Mesenchymal stem cell (in vitro differentiated cells and primary cell): Measurements from ENCODE around the gene CDH23.
A peak's percentile ranks its signal among the peaks of the same experiment; 100 is the strongest.

Experiments
- DNase-seq: peaks from one replicate; pipeline ENCODE4 v3.0.0-alpha.2; 2013
- H2AFZ ChIP-seq: one replicate; pipeline ENCODE4 v1.6.1; 2013; ENCODE audit warnings: low read depth, mild to moderate bottlenecking, control low read depth, inconsistent platforms, low read length, moderate library complexity
- H2AK5ac ChIP-seq: 2 replicates; pipeline ENCODE4 v1.6.1; 2013; ENCODE audit warnings: low read length, moderate library complexity, mild to moderate bottlenecking, inconsistent platforms; ENCODE audit not compliant: severe bottlenecking
- H2BK120ac ChIP-seq: one replicate; pipeline ENCODE4 v1.6.1; 2013; ENCODE audit warnings: low read depth, mild to moderate bottlenecking, inconsistent platforms, low read length, moderate library complexity
- H2BK12ac ChIP-seq, 2 experiments: one replicate each; pipeline ENCODE4 v1.6.1; 2013; ENCODE audit warnings: inconsistent platforms in 2 of 2, low read length in 2 of 2, mild to moderate bottlenecking in 2 of 2, moderate library complexity in 2 of 2, control low read depth in 1 of 2
- H2BK15ac ChIP-seq: one replicate; pipeline ENCODE4 v1.6.1; 2013; ENCODE audit warnings: mild to moderate bottlenecking, low read depth, inconsistent platforms; ENCODE audit not compliant: poor library complexity, severe bottlenecking
- H2BK5ac ChIP-seq: 2 replicates; pipeline ENCODE4 v1.6.1; 2013; ENCODE audit warnings: low read depth, mild to moderate bottlenecking, low read length, control low read depth, inconsistent platforms; ENCODE audit not compliant: poor library complexity, severe bottlenecking
- H3K14ac ChIP-seq, 2 experiments: one replicate each; pipeline ENCODE4 v1.6.1; 2013; ENCODE audit warnings: inconsistent platforms in 2 of 2, low read length in 2 of 2, control low read depth in 1 of 2, mild to moderate bottlenecking in 1 of 2, moderate library complexity in 1 of 2
- H3K18ac ChIP-seq, 2 experiments: one replicate each; pipeline ENCODE4 v1.6.1; 2013; ENCODE audit warnings: inconsistent platforms in 2 of 2, low read length in 2 of 2, control low read depth in 1 of 2, low read depth in 1 of 2, mild to moderate bottlenecking in 1 of 2
- H3K23ac ChIP-seq, 2 experiments: one replicate each; pipeline ENCODE4 v1.6.1; 2013; ENCODE audit warnings: inconsistent platforms in 2 of 2, low read length in 2 of 2, mild to moderate bottlenecking in 2 of 2, moderate library complexity in 2 of 2, control low read depth in 1 of 2
- H3K27ac ChIP-seq: 2 replicates; pipeline ENCODE4 v1.5.1; 2013; ENCODE audit warnings: mild to moderate bottlenecking, moderate library complexity, low read length, control low read depth, inconsistent platforms; ENCODE audit not compliant: poor library complexity, severe bottlenecking
- H3K27me3 ChIP-seq, 2 experiments: 2 replicates each; pipeline versions ENCODE4 v1.6.1 to v1.7.0; 2013; ENCODE audit warnings: low read length in 2 of 2, mild to moderate bottlenecking in 2 of 2, moderate library complexity in 2 of 2, control low read depth in 1 of 2, inconsistent platforms in 1 of 2; ENCODE audit not compliant: control insufficient read depth in 1 of 2, insufficient read depth in 1 of 2
- H3K36me3 ChIP-seq, 2 experiments: 2 replicates each; pipeline versions ENCODE4 v1.6.1 to v1.7.0; 2013; ENCODE audit warnings: low read length in 2 of 2, control low read depth in 1 of 2, inconsistent platforms in 1 of 2, low read depth in 1 of 2, mild to moderate bottlenecking in 1 of 2; ENCODE audit not compliant: insufficient read depth in 2 of 2, control insufficient read depth in 1 of 2
- H3K4ac ChIP-seq, 2 experiments: one replicate each; pipeline ENCODE4 v1.6.1; 2013; ENCODE audit warnings: inconsistent platforms in 2 of 2, low read length in 2 of 2, mild to moderate bottlenecking in 2 of 2, moderate library complexity in 2 of 2, control low read depth in 1 of 2, low read depth in 1 of 2
- H3K4me1 ChIP-seq: 2 replicates; pipeline ENCODE4 v1.6.1; 2013; ENCODE audit warnings: low read depth, low read length, control low read depth; ENCODE audit not compliant: control insufficient read depth, insufficient read depth
- H3K4me2 ChIP-seq: 2 replicates; pipeline ENCODE4 v1.6.1; 2013; ENCODE audit warnings: low read length, mild to moderate bottlenecking, inconsistent platforms; ENCODE audit not compliant: poor library complexity, severe bottlenecking
- H3K4me3 ChIP-seq, 2 experiments: 2 replicates each; pipeline versions ENCODE4 v1.5.1 to v1.7.0; 2013; ENCODE audit warnings: low read length in 2 of 2, mild to moderate bottlenecking in 2 of 2, control low read depth in 1 of 2, low read depth in 1 of 2; ENCODE audit not compliant: insufficient read depth in 1 of 2
- H3K79me1 ChIP-seq: replicated peaks from 2 replicates; pipeline ENCODE4 v1.6.1; 2013; ENCODE audit warnings: mild to moderate bottlenecking, control low read depth, low read length, inconsistent platforms; ENCODE audit not compliant: poor library complexity, severe bottlenecking
- H3K9ac ChIP-seq: 2 replicates; pipeline ENCODE4 v1.7.0; 2013; ENCODE audit warnings: mild to moderate bottlenecking, low read length, moderate library complexity
- H3K9me3 ChIP-seq: 2 replicates; pipeline ENCODE4 v1.7.0; 2013; ENCODE audit warnings: mild to moderate bottlenecking, low read length; ENCODE audit not compliant: control insufficient read depth
- H4K8ac ChIP-seq: one replicate; pipeline ENCODE4 v1.6.1; 2013; ENCODE audit warnings: inconsistent platforms, mild to moderate bottlenecking, low read length, moderate library complexity
- H4K91ac ChIP-seq: one replicate; pipeline ENCODE4 v1.6.1; 2013; ENCODE audit warnings: mild to moderate bottlenecking, low read length, inconsistent platforms
- WGBS: methylation state at CpG from one replicate; pipeline ENCODE4 v1.1.7; 2013; ENCODE audit warnings: mixed read lengths; 5-methylcytosine and 5-hydroxymethylcytosine counted together

The CDH23 gene

DNA sequence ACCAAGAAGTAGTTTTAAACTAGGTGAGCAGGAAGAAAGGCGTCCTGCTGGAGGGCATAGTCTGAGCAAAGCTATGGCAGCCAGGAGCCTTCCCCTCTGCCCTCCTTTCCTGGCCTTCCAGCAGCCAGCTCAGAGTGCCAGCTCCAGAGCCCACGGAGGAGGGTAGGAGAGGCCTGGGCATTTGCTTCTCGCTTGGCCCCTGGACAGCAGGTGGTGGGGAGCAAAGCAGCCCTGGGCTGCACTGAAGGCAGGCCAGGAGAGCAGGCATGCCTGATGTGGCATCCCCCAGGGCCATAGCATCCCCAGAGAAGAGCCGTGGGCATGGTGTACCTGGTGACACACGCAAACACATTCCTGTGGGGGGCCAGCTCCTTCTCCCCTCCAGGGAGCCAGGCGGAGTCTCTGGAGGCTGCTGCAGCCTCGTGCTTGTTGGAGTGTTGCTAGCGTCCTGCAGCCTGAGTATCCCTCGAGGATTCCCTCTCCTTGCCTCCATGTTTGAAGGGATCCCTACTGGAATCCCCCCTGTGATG is 43.9 kb downstream of the CDH23 start:
- no peaks in the 10 kb centered on the region for H3K36me3 ChIP-seq
- H3K9ac ChIP-seq, result no peak overlapping the region
- no peak overlapping the region for H4K8ac ChIP-seq
- no peaks in the 10 kb centered on the region for H3K79me1 ChIP-seq
- H2BK15ac ChIP-seq, result no peak overlapping the region
- no peak overlapping the region for H2BK12ac ChIP-seq
- no peak for DNase-seq
- no peak overlapping the region for H3K4ac ChIP-seq
- peak overlapping the region; percentile 20 for H4K91ac ChIP-seq
- H3K4me3 ChIP-seq, result no peak overlapping the region
- H3K4me2 ChIP-seq, result no peak overlapping the region
- H3K18ac ChIP-seq, result no peak overlapping the region
- H2BK5ac ChIP-seq, result no peak overlapping the region
- H3K27ac ChIP-seq, result no peak overlapping the region
- H3K14ac ChIP-seq, result no peak overlapping the region
- H3K9me3 ChIP-seq, result no peaks in the 10 kb centered on the region
- H3K4me1 ChIP-seq, result no peaks in the 10 kb centered on the region
- peaks cover 35 to 64% of the 10 kb centered on the region in 2 experiments for H3K27me3 ChIP-seq
- no peak overlapping the region for H2AK5ac ChIP-seq
- 79% methylated on average over 8 of the region's 9 CpGs for WGBS
- H2BK120ac ChIP-seq, result no peak overlapping the region
- H2AFZ ChIP-seq, result no peak overlapping the region
- H3K23ac ChIP-seq, result no peak overlapping the region

DNA sequence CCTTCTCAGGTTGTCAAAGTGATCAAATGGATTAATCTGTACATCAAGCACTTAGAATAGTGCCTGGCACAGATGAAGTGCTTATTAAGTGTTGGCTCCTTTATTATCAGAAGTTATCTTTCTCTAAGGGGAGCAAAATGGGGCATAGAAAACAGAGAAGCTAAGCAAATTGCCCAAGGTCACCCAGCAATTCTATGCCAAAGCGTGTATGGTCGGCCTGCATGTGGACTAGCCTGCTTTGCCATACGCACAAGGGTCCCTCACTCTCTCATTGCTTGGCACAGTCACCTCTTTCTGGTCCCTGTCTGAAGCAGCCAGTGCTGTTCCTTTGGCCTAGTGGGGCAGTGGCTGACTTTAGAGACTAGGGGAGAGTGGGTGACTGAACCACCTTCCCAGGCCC is 45.3 kb downstream of the CDH23 start:
- DNase-seq, result no peak
- WGBS, result 93% methylated on average over 3 of the region's 3 CpGs
- no peaks in the 10 kb centered on the region for H3K36me3 ChIP-seq
- no peaks in the 10 kb centered on the region for H3K4me1 ChIP-seq
- no peak overlapping the region for H2BK12ac ChIP-seq
- H3K18ac ChIP-seq, result no peak overlapping the region
- no peak overlapping the region for H2BK15ac ChIP-seq
- H3K79me1 ChIP-seq, result no peaks in the 10 kb centered on the region
- no peak overlapping the region for H4K91ac ChIP-seq
- H2BK120ac ChIP-seq, result no peak overlapping the region
- H2BK5ac ChIP-seq, result no peak overlapping the region
- no peak overlapping the region for H3K4me3 ChIP-seq
- no peak overlapping the region for H2AFZ ChIP-seq
- H3K9ac ChIP-seq, result no peak overlapping the region
- H2AK5ac ChIP-seq, result no peak overlapping the region
- H3K9me3 ChIP-seq, result no peaks in the 10 kb centered on the region
- no peak overlapping the region for H3K27ac ChIP-seq
- H3K23ac ChIP-seq, result no peak overlapping the region
- no peak overlapping the region for H3K4me2 ChIP-seq
- peaks cover 41 to 65% of the 10 kb centered on the region in 2 experiments for H3K27me3 ChIP-seq
- H4K8ac ChIP-seq, result no peak overlapping the region
- no peak overlapping the region for H3K4ac ChIP-seq
- H3K14ac ChIP-seq, result no peak overlapping the region

DNA sequence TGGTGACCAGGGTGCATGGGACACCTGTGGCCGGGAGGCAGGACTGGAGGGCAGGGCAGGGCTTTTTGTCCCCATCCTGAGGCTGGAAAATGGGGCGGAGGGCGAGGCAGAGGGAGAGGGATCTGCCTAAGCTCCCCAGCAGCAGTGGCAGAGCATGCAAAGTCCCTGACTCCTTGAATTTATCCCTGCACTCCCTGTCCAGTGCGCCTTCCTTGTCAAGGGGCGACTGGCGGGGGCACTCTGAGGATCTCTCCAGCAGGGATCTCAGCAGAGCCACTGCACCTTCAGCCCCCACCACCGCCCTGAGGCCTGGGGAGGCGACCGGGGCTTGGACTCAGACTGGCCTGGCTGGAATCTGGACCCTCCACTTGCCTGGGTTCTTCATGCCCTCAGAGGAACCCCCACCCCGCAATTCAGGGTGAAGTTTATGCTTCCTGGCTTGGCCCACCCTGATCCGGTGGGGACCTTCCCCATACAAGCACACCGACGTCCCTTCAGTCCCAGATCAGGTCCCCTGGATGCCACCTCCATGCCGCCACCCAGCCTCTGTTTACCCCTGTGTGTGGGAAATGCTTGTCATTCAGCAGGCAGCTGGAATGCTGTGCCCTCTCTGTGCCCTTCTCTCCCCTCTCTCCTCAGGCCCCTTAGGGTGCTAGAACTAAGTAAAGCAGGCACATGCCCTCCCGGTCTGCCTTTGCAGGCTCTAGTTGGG is 46.3 kb downstream of the CDH23 start:
- Histone ChIP-seq H3K9ac (no peak overlapping the region), H3K79me1 (no peaks in the 10 kb centered on the region), H3K27ac (no peak overlapping the region), H3K4me3 (no peak overlapping the region), H2BK5ac (no peak overlapping the region), H3K9me3 (no peaks in the 10 kb centered on the region), H3K4me1 (no peaks in the 10 kb centered on the region), H4K91ac (no peak overlapping the region), H2AK5ac (no peak overlapping the region), H2AFZ (no peak overlapping the region), H3K4me2 (no peak overlapping the region), H3K18ac (no peak overlapping the region), H2BK15ac (no peak overlapping the region), H2BK12ac (no peak overlapping the region), H3K23ac (no peak overlapping the region), H3K4ac (no peak overlapping the region), H2BK120ac (no peak overlapping the region), H3K27me3 (peaks cover 44 to 67% of the 10 kb centered on the region in 2 experiments), H3K36me3 (no peaks in the 10 kb centered on the region), H3K14ac (no peak overlapping the region), H4K8ac (no peak overlapping the region)
- WGBS, result 88% methylated on average over 12 of the region's 15 CpGs
- no peak for DNase-seq

DNA sequence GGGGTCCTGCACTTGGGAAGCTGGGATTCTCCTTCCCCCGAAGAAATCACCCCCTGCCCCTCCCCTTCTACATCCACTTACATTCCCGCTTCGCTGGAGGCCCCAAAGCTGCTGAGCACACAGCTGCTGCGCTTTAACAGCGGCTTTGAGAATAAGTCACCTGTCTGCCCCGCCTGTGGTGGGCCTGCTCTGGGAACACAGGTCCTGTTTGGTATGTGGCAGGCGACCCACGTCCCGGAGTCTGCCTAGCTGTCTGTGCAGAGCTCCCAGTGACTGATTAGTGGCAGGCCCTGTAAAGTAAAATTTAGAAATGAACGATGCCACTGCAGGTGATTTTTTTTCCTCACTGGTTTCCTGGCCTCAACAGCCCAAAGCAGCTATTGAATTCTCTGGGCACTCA is 47.0 kb downstream of the CDH23 start:
- H3K4me3 ChIP-seq, result no peak overlapping the region

More for the DNA sequence above, 47.0 kb downstream of the CDH23 start:
- 40% methylated on average over 9 of the region's 10 CpGs for WGBS
- H2BK12ac ChIP-seq, result no peak overlapping the region
- no peak overlapping the region for H4K8ac ChIP-seq
- no peaks in the 10 kb centered on the region for H3K36me3 ChIP-seq
- peaks cover 44 to 74% of the 10 kb centered on the region in 2 experiments for H3K27me3 ChIP-seq
- no peaks in the 10 kb centered on the region for H3K9me3 ChIP-seq
- no peak overlapping the region for H2BK120ac ChIP-seq
- no peak overlapping the region for H2BK5ac ChIP-seq
- no peaks in the 10 kb centered on the region for H3K79me1 ChIP-seq
- no peak overlapping the region for H2AK5ac ChIP-seq
- no peak overlapping the region for H3K4me2 ChIP-seq
- no peak overlapping the region for H3K23ac ChIP-seq
- no peak overlapping the region for H3K9ac ChIP-seq
- no peak overlapping the region for H2AFZ ChIP-seq
- no peaks in the 10 kb centered on the region for H3K4me1 ChIP-seq
- no peak overlapping the region for H3K4ac ChIP-seq
- H3K27ac ChIP-seq, result no peak overlapping the region
- no peak overlapping the region for H3K14ac ChIP-seq
- no peak for DNase-seq
- no peak overlapping the region for H2BK15ac ChIP-seq
- H4K91ac ChIP-seq, result no peak overlapping the region
- no peak overlapping the region for H3K18ac ChIP-seq
